Stimulated activated CD4-positive, alpha-beta T cell treated with anti-CD3 and anti-CD28 coated beads, Interleukin-4, amount 100 ng/mL, for 48 hours (primary cell): ENCODE measurements around the gene MTX2.
"Not testable (repeated sequence)": the region's sequence is repeated elsewhere in the genome, so short reads cannot be mapped to it uniquely, and the experiment has no call there.

Experiments
- DNase-seq, 2 donors: peaks; one replicate each; pipeline ENCODE4 v3.0.0-alpha.2; 2020; ENCODE audit warnings: low read depth in 2 of 2

MTX2 gene

DNA sequence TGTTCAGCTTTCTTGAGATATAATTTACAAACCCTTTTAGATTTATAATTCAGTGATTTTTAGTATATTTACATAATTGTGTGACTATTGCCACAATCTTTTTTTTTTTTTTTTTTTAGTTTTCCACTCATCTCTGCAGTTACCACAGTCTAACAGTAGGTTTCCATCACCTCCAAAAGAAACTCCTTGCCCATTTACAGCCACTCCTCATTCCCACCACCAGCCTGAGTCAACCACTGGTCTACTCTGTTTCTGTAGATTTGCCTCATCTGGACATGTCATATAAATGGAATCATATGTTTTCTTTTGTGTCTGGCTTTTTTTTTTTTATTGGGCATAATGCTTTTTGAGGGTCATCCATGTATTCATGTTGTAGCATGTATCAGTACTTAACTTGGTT is 16.1 kb downstream of the MTX2 start:
- DNase-seq, result no peak

- DNase-seq, result no peak
Observed at GRCh38 chr2:176291335-176291734, 22.1 kb downstream of the MTX2 start.

- no peak for DNase-seq
Observed at GRCh38 chr2:176291809-176292283, 22.6 kb downstream of the MTX2 start.

GRCh38 chr2:176292608-176293007 is 23.4 kb downstream of the MTX2 start:
- DNase-seq, result no peak

DNA sequence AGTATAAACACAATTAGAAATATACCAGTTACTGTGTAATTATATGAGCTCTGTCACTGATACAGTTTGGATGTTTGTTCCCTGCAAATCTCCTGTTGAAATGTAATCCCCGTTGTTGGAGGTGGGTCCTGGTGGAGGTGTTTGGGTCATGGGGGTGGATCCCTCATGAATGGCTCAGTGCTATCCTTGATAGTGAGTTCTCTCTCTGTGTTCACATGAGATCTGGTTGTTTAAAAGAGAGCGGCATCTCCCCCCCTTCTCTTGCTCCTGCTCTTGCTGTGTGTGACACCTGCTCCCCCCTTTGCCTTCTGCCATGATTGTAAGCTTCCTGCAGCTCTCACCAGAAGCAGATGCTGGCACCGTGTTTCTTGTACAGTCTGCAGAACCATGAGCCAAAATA is 24.1 kb downstream of the MTX2 start:
- DNase-seq, result no peak

DNA sequence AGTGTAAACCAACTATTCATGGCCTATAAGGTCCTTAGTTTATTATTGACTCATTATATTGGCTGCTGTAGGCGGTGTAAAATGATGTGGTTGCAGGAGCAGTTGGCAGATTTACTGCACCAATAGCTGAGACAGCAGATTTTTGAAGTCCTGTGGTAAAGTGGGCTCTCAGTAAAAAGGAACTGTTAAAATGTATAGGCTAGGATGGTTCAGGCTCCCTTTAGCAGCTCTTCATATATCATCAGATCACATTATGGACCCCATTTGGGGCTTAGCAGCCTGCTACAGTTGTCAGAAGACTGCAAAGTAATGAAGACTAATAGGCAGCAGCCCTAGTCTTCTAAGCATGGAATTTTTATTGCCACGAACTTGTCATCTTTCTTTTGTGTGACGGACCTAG is 27.8 kb downstream of the MTX2 start:
- no peak for DNase-seq

DNA sequence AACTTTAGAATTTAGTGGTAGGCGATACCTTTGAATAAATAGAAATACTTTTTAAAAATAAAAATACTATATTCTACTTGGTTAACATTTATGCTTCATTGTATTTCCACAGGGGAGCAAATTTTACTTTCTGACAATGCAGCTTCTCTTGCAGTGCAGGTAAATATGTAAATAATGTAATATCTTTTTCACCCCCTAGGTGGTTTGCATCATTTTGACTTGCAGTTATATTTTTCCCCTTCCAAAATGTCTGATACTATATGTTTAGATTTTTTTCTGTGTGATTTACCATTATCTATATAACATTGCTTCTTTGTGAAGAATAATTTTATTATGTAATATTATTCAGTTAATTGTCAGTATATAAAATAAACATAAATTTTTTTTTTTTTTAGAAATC is 28.5 kb downstream of the MTX2 start:
- no peak for DNase-seq

DNA sequence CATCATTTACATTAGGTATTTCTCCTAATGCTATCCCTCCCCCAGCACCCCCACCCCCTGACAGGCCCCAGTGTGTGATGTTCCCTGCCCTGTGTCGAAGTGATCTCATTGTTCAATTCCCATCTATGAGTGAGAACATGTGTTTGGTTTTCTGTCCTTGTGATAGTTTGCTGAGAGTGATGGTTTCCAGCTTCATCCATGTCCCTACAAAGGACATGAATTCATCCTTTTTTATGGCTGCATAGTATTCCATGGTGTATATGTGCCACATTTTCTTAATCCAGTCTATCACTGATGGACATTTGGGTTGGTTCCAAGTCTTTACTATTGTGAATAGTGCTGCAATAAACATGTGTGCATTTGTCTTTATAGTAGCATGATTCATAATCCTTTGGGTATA is 36.8 kb downstream of the MTX2 start:
- DNase-seq, result not testable (repeated sequence)

- DNase-seq, result no peak
Observed at GRCh38 chr2:176317199-176317598, 48.0 kb downstream of the MTX2 start.

DNA sequence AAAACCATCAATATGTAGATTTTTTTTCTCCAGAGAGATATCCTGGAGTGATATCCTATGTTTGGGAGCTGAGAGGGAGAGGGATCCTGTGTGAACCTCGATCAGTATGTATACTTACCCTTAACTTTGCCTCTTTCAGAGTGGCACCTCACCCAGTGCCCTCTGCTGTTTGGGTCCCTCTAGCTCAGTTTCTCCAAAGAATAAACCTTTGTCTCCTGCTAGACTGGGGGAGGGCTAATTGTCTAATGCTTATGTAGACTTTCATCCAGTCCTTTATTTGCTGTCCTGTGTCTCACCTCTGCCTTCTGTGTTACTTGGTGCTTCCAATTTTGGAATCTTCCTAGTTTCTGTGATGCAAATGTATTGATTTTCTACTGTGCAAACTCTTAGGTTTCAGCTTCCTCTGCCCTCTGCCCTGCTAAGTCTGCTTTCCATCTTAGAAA is 48.4 kb downstream of the MTX2 start:
- no peak for DNase-seq

DNA sequence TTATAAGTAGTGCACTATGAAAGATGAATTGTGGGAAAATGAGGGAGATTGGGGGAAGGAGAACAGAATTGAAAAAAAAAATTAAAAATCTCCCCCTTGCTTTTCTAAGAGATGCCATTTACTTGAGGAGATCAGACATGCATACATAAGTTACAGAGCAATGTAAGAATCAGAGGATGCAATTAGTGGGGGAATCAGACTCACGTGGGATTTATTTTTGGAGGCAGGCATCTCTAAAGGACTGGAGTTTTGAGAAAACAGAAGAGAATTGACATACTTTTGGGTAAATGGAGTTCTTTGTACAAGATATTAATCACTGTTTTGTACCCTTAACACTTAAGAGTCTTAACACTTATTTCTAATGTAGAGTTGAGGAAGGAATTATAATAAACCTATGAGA is 52.7 kb downstream of the MTX2 start:
- DNase-seq, result no peak

- DNase-seq, result no peak
Observed at GRCh38 chr2:176324862-176325261, 55.6 kb downstream of the MTX2 start.

- no peak for DNase-seq
Observed at GRCh38 chr2:176325732-176326131, 56.5 kb downstream of the MTX2 start.

GRCh38 chr2:176328149-176328548 is 58.9 kb downstream of the MTX2 start:
- DNase-seq, result no peak

DNA sequence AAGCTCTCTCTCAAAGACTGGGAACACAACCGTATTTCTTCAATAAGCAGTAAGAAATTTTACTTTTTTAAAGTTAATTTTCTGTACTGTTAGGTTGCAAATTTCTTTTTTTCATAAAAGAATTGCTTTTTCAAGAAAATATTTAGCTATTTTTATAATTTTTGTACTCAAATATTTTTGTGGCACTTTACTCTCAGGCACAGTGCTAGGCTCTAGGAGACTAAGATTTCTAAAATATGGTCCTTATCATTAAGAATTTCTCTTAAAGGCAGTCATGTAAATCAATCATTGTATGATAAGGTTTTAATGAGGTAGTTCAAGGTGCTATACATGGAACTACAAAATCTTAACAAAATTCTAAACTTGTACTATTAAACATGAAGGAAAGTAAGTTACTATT is 61.4 kb downstream of the MTX2 start:
- no peak for DNase-seq

- no peak for DNase-seq
Observed at GRCh38 chr2:176331646-176332045, 62.4 kb downstream of the MTX2 start.

DNA sequence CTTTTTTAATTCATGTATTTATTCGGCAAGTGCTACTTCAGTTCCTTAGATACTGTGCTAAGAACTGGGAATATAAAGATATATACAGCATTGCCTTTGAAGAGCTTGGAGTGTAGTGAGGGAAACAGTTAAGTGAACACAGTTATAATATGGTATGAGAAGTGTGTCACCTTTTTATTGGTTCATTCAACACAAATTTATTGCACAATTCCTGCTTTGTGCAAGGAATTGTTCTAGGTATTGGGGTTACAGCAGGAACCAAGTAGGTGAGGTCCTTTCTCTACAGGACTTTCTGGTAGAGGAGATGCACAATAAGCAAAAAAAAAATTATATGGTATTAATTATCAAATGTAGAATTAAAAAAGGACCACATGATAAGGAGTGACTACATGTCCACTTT is 65.5 kb downstream of the MTX2 start:
- no peak for DNase-seq

DNA sequence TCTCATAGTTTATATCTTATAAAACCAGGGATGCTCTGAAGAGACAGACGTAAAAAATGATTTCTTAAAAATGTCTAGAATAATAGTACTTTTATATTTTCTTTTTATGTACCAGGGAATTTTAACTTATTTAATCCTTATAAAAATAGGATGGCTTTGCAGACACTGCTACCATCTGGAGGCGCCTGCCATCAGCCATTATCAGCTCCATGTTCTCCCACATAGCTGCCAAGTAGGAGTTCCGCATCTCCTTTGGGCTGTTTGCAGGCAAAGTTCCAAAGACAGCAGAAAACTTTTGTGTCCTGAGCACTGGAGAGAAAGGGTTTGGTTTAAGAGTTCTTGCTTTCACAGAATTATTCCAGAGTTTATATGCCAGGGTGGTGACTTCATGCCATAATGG is 69.2 kb downstream of the MTX2 start:
- DNase-seq, result no peak

- no peak for DNase-seq
Observed at GRCh38 chr2:176339208-176339607, 70.0 kb downstream of the MTX2 start.

- DNase-seq, result no peak
Observed at GRCh38 chr2:176356251-176356650, 87.0 kb downstream of the MTX2 start.

DNA sequence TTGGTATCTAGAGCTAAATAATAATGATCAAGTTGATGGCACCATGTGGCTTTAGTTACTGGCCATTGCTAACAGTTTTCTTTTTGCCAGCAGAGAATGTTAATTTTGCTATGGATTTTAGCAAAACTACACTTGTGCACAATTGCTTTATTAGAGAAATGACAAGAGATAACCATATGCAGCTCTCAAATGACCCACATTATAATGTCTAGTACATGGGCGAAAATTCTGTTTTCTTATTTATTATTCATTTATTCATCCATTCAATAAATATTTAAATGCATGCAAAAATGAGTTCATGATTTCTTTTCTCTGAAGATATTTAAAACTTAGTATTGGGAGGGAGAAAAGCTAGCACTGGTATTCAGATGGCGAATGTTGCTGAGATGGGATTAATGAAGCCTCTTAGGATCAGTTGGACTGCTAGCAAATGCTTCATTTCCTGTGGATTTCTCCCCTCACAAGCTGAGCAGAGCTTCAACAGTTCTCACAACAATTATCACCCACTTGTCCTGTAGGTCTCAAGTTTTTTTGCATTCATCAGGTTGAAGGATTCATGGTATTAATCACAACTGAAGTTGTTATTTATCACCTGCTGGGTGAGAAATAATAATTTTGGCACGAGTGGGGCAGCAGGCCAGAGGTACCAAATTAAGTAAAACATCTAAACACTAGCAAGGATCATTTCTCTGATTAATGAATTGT is 95.2 kb downstream of the MTX2 start:
- DNase-seq, result no peak

GRCh38 chr2:176368349-176368748 is 99.1 kb downstream of the MTX2 start:
- DNase-seq, result no peak

DNA sequence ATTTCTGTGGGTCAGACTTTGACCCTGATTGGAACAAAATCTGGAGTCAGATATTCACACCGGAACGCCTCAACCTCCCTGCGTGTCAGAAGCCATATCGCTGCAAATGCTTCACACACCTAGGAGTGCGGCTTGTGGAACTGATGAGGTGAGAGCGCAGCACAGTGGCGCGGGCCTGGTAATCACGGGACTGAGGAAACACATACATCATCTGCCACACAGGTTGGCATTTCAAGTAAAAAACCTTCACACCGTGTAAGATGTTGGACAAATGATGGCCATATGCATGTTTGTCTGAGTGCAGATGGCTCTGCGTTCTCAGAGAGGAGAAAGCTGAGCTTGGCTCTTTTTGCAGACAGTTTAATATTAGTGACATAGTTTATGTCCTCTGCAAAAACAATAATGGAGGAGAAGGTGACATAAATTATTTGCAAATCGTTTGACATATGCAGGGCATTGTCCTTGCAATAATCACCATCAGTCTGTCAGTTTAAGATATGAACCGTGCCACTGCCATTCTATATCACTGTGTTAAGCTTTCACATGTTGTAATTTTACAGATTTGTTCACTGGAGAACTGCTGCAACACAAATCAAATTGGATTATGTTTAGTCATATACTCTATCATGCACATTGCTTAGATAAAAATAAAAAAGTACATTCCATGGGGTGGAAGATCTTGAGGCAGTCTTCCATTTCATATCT is 101.4 kb downstream of the MTX2 start:
- no peak for DNase-seq
